Glutamatergic neuron (in vitro differentiated cells): ENCODE data around the gene DDX47. TPM values are rescaled to one million over a fixed set of nuclear protein-coding genes. Genes with fewer than 3 reads are reported as not detected.

ENCODE experiments used
- DNase-seq: peaks from one replicate; pipeline ENCODE4 v3.0.0; 2022
- H3K27ac Mint-ChIP-seq: one replicate; pipeline ENCODE4 v1.8.0; 2020; ENCODE audit warnings: mild to moderate bottlenecking, mixed read lengths, inconsistent platforms; ENCODE audit not compliant: unreplicated experiment
- H3K27me3 Mint-ChIP-seq: one replicate; pipeline ENCODE4 v1.8.0; 2020; ENCODE audit warnings: mild to moderate bottlenecking, moderate library complexity, mixed read lengths, inconsistent platforms; ENCODE audit not compliant: unreplicated experiment
- H3K36me3 Mint-ChIP-seq: one replicate; pipeline ENCODE4 v1.8.0; 2020; ENCODE audit warnings: mild to moderate bottlenecking, mixed read lengths, inconsistent platforms; ENCODE audit not compliant: unreplicated experiment
- H3K4me1 Mint-ChIP-seq: one replicate; pipeline ENCODE4 v1.8.0; 2020; ENCODE audit warnings: mild to moderate bottlenecking, low read depth, mixed read lengths, inconsistent platforms; ENCODE audit not compliant: unreplicated experiment
- H3K4me3 Mint-ChIP-seq: one replicate; pipeline ENCODE4 v1.8.0; 2020; ENCODE audit warnings: mild to moderate bottlenecking, mixed read lengths, inconsistent platforms; ENCODE audit not compliant: unreplicated experiment
- H3K9me3 Mint-ChIP-seq: one replicate; pipeline ENCODE4 v1.8.0; 2020; ENCODE audit warnings: mild to moderate bottlenecking, moderate library complexity, mixed read lengths, inconsistent platforms; ENCODE audit not compliant: unreplicated experiment
- total RNA-seq: library from RNA; stranded (reverse); fragmentation: NEBNext Ultra II Directional; extraction: Animal tissue kit (Norgen Biotek cat#: 25700); gene quantifications from one replicate; pipeline ENCODE4 v1.2.1, GENCODE V29; 2021; ENCODE audit not compliant: unreplicated experiment
- TF ChIP-seq, protein P1 (sequence below): fragments of 200-600 bp; sonication (generic); IDR thresholded peaks from one replicate; pipeline ENCODE4 v1.5.0; 2021; ENCODE audit not compliant: partially characterized antibody, unreplicated experiment

DDX47 gene
- total RNA-seq, 1 donor from 2014 or later: 31.0 TPM

DNA sequence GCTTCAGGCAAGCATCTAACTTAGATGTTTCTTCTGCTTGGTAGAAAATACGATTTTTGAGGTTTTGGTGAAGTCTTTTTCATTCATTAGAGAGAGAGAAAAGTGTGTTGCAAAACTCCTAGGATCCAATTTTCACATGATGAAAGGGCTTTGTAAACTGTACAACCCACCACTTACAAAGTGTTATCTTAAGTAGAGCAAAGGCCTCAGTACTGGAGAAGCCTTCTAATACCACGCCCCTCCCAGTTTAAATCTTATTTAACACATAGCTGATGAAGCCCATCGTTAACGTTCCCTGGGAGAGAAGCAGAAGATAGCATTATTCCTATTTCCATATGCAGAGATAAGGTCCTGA, 26.8 kb upstream of the DDX47 start:
- peak overlapping the region; percentile 78 for H3K4me3 Mint-ChIP-seq
- H3K27me3 Mint-ChIP-seq: peaks cover 5% of the 10 kb centered on the region
- peaks cover 5% of the 10 kb centered on the region for H3K36me3 Mint-ChIP-seq
- TF ChIP-seq, protein P1, sequence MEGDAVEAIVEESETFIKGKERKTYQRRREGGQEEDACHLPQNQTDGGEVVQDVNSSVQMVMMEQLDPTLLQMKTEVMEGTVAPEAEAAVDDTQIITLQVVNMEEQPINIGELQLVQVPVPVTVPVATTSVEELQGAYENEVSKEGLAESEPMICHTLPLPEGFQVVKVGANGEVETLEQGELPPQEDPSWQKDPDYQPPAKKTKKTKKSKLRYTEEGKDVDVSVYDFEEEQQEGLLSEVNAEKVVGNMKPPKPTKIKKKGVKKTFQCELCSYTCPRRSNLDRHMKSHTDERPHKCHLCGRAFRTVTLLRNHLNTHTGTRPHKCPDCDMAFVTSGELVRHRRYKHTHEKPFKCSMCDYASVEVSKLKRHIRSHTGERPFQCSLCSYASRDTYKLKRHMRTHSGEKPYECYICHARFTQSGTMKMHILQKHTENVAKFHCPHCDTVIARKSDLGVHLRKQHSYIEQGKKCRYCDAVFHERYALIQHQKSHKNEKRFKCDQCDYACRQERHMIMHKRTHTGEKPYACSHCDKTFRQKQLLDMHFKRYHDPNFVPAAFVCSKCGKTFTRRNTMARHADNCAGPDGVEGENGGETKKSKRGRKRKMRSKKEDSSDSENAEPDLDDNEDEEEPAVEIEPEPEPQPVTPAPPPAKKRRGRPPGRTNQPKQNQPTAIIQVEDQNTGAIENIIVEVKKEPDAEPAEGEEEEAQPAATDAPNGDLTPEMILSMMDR: no peak
- H3K27ac Mint-ChIP-seq: no peak overlapping the region
- DNase-seq: no peak
- peaks cover 6% of the 10 kb centered on the region for H3K4me1 Mint-ChIP-seq
- peaks cover 1% of the 10 kb centered on the region for H3K9me3 Mint-ChIP-seq

DNA sequence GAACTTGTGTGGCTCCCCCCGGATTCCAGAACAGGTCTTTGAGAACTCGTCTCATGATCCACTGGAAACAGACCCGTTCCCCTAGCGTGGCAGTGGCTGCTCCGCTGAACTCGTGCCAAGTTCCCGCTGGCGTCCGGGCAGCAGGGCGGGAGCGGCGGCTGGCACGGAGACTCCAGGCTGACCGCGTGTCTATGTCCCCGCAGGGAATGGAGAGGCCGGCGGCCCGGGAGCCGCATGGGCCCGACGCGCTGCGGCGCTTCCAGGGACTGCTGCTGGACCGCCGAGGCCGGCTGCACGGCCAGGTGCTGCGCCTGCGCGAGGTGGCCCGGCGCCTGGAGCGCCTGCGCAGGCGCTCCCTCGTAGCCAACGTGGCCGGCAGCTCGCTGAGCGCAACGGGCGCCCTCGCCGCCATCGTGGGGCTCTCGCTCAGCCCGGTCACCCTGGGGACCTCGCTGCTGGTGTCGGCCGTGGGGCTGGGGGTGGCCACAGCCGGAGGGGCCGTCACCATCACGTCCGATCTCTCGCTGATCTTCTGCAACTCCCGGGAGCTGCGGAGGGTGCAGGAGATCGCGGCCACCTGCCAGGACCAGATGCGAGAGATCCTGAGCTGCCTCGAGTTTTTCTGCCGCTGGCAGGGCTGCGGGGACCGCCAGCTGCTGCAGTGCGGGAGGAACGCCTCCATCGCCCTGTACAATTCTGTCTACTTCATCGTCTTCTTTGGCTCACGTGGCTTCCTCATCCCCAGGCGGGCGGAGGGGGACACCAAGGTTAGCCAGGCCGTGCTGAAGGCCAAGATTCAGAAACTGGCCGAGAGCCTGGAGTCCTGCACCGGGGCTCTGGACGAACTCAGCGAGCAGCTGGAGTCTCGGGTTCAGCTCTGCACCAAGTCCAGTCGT, 26.2 kb upstream of the DDX47 start:
- peaks cover 6% of the 10 kb centered on the region for H3K4me1 Mint-ChIP-seq
- H3K9me3 Mint-ChIP-seq: peaks cover 1% of the 10 kb centered on the region
- TF ChIP-seq, protein P1: no peak
- H3K36me3 Mint-ChIP-seq: peaks cover 5% of the 10 kb centered on the region
- peak overlapping the region; percentile 88 for H3K27ac Mint-ChIP-seq
- DNase-seq: peak; percentile 84
- peak overlapping the region; percentile 89 for H3K4me3 Mint-ChIP-seq
- H3K27me3 Mint-ChIP-seq: peaks cover 5% of the 10 kb centered on the region

DNA sequence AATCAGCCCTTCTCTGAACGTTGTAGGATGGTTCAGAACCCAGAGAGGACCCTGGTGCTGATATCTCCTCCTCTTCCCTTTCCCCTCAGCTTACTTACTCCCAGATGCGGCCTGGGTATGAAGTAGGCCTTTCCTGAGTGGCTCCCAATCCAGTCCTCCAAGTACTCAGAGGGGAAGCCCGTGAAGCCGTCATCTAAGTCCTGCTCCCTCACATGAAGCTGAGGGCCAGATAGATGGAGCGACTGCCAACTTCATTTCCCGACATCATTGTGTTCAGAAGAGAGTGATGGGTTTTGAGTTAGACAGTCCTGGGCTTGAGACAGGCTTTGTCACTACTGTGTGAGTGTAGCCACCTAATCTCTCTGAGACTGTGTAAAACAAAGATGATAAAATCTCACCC, 25.0 kb upstream of the DDX47 start:
- H3K36me3 Mint-ChIP-seq: no peaks in the 10 kb centered on the region
- peaks cover 1% of the 10 kb centered on the region for H3K9me3 Mint-ChIP-seq
- peaks cover 6% of the 10 kb centered on the region for H3K4me1 Mint-ChIP-seq
- TF ChIP-seq, protein P1: no peak
- H3K27me3 Mint-ChIP-seq: peaks cover 5% of the 10 kb centered on the region
- no peak for DNase-seq
- no peak overlapping the region for H3K27ac Mint-ChIP-seq
- H3K4me3 Mint-ChIP-seq: peak overlapping the region; percentile 68

DNA sequence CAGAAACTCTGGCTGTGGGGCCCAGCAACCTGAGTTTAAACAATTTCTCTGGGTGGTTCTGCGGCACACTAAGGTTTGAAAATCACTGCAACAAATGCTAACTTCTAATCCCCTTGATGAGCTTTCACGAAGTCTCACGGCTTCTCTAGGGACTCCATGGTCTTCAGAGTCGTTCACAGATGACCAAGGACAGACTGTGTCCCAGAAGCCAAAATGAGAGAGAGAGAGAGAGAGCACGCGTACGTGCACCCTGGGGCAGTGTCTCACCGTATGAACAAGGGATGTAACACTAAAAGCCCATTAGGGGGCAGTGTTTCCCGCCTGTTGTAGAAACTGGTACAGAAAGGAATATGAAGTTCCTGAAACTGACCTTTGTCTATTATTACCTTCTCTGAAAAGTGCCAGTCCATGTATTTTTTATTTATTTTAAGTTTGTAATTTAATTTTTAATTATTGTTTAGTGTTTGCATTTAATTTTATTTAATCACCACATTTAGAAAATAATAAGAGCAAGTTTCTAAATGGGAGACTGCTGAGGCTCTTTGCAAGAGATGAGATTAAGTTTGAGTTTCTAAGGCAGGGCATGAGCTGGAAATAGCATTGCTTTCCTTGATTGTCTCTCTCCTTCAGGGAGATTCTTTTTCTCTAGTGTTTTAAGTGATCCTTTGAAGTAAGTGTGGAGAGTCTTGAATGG, 24.3 kb upstream of the DDX47 start:
- Mint-ChIP-seq H3K27ac (no peak overlapping the region), H3K4me3 (no peak overlapping the region), H3K36me3 (no peaks in the 10 kb centered on the region), H3K9me3 (peaks cover 1% of the 10 kb centered on the region), H3K27me3 (peaks cover 5% of the 10 kb centered on the region), H3K4me1 (peaks cover 6% of the 10 kb centered on the region)
- TF ChIP-seq, protein P1: peak; percentile 83
- DNase-seq: peak; percentile 28

DNA sequence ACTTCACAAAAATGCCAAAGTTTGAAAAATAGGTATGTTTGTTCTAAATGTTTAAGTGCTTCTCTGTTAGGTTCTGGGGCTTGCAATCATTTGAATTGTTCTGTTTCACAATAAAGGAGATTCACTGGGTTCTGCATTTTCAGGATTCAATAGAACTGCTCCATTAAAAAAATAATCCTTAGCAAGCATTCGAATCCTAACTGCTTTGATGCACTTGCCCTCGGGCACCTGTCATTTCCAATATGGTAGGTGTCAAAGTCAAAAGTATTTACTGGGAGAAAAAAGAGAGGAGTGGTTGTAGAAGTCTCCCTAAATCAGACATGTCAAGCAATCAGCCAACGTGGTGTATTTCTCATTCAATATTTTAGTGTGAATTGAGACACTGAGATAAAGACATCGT, 22.2 kb upstream of the DDX47 start:
- no peaks in the 10 kb centered on the region for H3K36me3 Mint-ChIP-seq
- H3K4me1 Mint-ChIP-seq: peaks cover 3% of the 10 kb centered on the region
- DNase-seq: no peak
- peaks cover 1% of the 10 kb centered on the region for H3K9me3 Mint-ChIP-seq
- TF ChIP-seq, protein P1: no peak
- no peak overlapping the region for H3K27ac Mint-ChIP-seq
- H3K27me3 Mint-ChIP-seq: peaks cover 5% of the 10 kb centered on the region
- no peak overlapping the region for H3K4me3 Mint-ChIP-seq
